22Rv1 (cell line): ENCODE data around the gene LSM8.

Experiments
- CTCF ChIP-seq: fragments of 450-650 bp; IDR thresholded peaks from 2 replicates; pipeline ENCODE4 v1.5.1; 2017; ENCODE audit warnings: mild to moderate bottlenecking
- ZFX ChIP-seq: fragments of 450-650 bp; IDR thresholded peaks from 2 replicates; pipeline ENCODE4 v1.6.1; 2017; ENCODE audit warnings: antibody characterized with exemption, borderline replicate concordance

GRCh38 chr7:118152149-118152548 lies 31.8 kb upstream of the LSM8 start:
- TF ChIP-seq CTCF (no peak), ZFX (no peak)
